MV-4-11 (cell line): ENCODE measurements around the gene KLHL6.
"Not testable (repeated sequence)": the region's sequence is repeated elsewhere in the genome, so short reads cannot be mapped to it uniquely, and the experiment has no call there.

ENCODE experiments used
- DNase-seq: peaks from one replicate; lab custom pipeline; 2025; lab: John Stamatoyannopoulos, UW

KLHL6 gene

DNA sequence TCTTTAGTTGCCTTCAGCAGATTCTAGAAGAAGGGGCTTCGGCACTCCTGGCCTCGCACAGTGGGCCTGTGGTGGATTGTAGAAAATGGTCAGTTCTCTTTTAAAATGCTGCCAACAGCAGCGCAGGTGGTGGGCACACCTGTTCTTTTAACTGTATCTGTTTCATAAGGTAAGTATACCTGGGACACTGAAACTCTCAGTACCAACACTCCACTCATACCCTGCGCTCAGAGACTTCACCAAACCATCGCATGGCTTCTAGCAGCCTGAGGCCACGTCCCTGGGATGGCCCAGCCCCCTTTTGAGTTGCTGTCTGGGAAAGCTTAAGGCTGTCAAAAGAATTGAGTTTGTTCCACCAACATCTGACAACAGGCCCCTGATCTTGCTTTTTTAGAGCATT, 70.4 kb downstream of the KLHL6 start:
- no peak for DNase-seq

DNA sequence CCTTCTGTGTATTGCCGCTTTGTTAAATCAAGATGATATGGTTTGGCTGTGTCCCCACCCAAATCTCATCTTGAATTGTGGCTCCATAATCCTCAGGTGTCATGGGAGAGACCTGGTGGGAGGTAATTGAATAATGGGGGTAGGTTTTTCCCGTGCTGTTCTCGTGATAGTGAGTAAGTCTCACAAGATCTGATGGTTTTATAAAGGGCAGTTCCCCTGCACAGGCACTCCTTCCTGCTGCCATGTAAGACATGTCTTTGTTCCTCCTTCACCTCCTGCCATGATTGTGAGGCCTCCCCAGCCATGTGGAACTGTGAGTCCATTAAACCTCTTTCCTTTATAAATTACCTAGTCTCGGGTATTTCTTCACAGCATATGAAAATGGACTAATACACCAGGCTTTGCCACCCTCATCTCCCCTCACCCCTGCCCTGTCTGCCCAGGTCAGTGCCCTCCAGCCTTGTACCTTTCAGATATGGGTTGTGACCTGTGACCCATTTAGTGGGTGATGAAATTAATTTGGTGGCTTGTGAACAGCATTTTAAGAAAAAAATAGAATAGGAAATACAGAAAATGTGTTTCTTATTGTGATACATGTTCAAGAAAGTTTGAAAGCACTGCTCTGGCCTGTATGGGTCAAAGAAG, 71.0 kb downstream of the KLHL6 start:
- no peak for DNase-seq

- no peak for DNase-seq
Measured at GRCh38 chr3:183481582-183481981, 73.9 kb downstream of the KLHL6 start.

DNA sequence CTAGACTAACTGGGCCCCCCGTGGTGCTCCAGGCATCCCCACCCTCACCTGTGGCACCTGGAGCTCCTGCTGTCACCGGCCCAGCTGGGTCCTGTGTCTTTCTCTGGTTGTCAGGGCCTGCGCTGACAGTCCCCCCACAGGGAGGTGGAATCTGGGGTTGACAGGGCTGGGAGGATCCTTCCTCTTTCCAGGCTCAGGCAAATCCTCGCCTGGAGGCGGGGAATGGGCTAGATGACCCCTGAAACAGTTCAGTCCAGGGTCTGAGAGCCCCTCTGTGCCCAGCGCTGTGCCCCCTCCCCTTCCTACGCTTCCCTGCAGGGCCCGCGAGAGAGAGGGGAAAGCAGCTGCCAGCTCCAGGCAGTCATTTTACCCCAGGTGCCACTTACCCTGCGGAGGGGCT, 77.0 kb downstream of the KLHL6 start:
- no peak for DNase-seq

DNA sequence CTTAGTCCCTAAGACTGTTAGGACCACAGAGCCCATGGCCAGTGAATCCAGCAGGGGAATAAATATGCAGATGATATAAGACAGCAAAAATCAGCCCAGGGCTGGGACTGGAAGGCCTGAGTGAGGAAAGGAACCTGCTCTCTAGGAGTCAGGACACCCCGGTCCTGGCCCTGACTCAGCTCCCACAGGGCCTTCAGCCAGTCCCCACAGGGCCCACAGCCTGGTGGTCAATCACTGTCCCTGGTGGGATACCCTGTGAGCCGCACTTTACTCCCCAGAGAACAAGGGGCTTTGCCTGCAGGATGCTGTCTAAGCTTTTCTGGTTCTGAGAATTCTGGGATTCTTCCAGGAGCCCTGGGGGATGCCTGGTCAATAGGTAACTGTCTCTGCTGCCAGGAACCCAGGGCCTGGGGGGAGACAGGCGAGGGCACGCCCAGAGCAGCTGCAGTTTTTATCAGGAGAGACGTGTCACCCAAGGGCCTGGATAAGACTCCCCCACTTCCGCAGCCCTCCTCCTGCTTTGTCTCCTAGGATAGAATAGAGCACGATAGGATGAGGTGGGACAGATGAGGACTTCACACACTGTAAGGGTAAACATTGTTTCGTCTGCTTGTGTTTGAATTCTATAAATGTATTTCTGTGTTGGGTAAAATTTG, 77.6 kb downstream of the KLHL6 start:
- no peak for DNase-seq

DNA sequence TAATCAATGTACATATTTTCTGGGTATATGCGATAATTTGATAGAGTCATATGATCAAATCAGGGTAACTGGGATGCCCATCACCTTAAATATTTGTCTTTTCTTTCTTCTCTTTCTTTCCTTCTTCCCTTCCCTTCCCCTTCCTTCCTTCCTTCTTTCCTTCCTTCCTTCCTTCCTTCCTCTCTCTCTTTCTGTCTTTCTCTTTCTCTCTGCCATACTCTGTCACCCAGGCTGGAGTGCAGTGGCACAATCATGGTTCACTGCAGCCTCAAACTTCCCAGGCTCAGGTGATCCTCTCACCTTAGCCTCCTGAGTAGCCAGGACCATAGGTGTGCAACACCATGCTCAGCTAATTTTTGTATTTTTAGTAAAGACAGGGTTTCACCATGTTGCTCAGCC, 79.7 kb downstream of the KLHL6 start:
- DNase-seq, result not testable (repeated sequence)

GRCh38 chr3:183475016-183475763, 80.3 kb downstream of the KLHL6 start:
- no peak for DNase-seq

DNA sequence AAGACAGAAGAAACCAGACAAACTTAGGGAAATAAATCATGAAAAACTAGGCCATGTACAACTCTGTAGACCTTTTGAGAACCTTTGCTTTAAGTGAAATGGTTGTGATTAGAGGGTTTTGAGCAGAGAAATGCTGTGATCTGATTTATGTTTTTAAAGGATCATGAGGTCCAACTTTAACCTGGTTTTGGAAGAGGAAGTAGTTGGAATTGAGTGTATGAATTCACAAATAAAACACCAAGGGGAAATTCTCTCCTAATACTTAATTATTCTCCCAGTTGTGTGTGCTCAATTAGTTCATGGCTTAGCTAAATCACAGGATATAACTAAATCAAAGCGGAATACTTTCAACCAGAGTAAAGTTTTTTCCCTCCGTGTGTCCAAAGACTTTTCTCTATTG, 81.5 kb downstream of the KLHL6 start:
- no peak for DNase-seq

DNA sequence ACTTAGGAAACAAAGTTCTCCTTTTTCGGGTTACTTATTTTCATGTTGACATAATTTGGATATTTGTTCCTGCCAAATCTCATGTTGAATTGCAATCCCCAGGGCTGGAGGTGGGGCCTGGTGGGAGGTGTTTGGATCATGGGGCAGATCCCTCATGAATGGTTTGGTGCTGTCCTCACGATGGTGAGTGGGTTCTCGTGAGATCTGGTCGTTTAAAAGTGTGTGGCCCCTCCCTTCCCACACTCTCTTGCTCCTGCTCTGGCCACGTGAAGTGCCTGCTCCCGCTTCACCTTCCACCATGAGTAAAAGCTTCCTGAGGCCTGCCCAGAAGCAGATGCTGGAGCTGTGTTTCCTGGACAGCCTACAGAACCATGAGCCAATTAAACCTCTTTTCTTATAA, 83.4 kb downstream of the KLHL6 start:
- no peak for DNase-seq

- DNase-seq, result peak; percentile 55
Measured at GRCh38 chr3:183468424-183468823, 87.1 kb downstream of the KLHL6 start.

- DNase-seq, result no peak
Measured at GRCh38 chr3:183466575-183466974, 88.9 kb downstream of the KLHL6 start.

GRCh38 chr3:183465710-183466109, 89.8 kb downstream of the KLHL6 start:
- not testable (repeated sequence) for DNase-seq

GRCh38 chr3:183464480-183464879, 91.0 kb downstream of the KLHL6 start:
- no peak for DNase-seq

DNA sequence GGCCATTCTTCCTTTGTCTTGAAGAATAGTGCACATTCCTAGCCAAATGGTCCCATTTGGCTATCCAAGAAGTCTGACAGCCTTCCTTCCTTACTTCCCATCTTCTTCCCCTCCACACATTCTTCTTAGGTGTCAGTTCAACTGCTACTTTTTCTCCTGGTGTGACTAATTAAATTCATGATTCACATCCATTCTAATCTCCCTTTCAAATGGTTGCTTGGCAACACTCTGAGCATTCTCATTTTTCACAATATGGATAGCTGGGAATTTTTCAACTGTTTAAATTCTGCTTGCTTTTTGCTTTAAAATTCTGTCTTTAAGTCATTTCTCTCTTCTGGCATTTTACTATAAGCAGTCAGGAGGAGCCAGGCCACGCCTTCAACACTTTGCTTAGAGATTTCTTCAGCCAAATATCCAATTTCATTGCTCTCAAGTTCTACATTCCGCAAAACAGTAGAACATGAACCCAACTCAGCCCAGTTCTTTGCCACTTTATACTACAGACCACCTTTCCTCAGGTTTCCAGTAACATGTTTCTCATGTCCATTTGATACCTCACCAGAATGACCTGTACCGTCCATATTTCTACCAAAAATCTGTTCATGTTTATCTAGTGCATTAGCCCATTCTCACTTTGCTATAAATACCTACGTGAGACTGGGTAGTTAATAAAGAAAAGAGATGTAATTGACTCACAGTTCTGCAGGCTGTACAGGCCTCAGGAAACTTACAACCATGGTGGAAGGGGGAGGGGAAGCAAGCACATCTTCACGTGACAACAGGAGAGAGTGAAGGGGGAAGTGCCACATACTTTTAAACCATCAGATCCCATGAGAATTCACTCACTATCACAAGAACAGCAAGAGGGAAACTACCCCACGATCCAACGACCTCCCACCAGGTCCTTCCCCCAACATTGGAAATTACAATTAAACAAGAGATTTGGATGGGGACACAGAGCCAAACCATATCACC, 95.1 kb downstream of the KLHL6 start:
- peak; percentile 6 for DNase-seq

GRCh38 chr3:183455089-183455488, 100.4 kb downstream of the KLHL6 start:
- no peak for DNase-seq

- no peak for DNase-seq
Measured at GRCh38 chr3:183454064-183454463, 101.4 kb downstream of the KLHL6 start.

GRCh38 chr3:183449791-183450190, 105.7 kb downstream of the KLHL6 start:
- no peak for DNase-seq

DNA sequence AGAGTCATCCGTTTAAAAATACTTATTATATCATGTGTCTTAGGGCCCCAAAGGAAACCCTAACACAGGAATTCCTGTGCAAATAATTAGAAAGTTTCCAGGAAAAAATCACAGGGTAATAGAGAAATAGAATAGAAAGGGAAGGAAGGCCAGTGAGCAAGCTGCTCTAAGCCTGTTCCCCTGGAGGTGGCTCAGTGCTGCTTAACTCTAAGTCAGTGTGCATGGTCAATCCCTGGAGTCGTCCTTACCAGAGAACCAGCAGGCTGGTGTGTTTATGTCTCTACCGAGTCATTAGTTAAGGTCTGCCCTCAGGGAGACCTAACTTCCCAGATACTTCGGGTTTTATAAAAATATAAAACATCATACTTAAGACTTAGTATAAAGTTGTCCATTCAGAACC, 106.1 kb downstream of the KLHL6 start:
- no peak for DNase-seq

DNA sequence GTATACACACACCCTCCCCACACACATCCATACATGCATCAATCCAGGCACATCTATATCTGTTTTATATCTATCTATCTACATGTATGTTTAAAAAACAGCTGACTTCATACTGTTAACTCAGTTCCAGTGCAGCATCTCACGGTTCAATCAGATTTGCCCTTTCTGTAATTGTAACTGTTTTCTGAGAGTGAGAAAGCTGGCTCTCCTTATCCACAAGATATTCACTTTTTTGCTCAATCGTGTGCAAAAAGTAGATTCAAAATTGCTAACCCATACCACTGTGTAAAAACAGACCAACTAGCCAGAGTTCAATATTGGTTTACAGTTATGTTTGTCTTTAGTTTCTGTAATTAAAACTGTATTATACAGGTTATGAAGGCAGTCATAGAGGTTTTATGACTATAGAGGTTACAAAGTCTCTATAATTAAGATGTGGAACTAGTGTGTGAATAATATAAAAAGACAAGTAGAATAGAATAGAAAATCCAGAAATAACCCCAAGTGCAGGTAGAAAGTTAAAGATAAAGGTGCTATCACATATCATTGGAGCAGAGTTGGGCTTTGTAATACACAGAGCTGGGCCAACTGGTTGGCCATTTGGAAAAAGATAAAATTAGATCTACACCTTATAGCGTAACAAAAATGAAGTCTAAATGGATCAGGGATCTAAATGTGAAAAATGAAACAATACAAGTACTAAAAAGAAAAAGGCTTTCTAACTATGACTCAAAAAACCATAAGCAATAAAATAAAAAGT, 107.0 kb downstream of the KLHL6 start:
- no peak for DNase-seq

GRCh38 chr3:183447206-183448001, 108.1 kb downstream of the KLHL6 start:
- peak; percentile 65 for DNase-seq

- DNase-seq, result no peak
Measured at GRCh38 chr3:183446838-183447205, 108.7 kb downstream of the KLHL6 start.
